GM21381 (cell line): ENCODE data around the gene CLMN.

Experiments
- ATAC-seq: cut with Tn5 transposase; IDR thresholded peaks from one replicate; pipeline ENCODE4 v1.9.1; 2021; ENCODE audit warnings: mild to moderate bottlenecking, moderate library complexity; ENCODE audit not compliant: unreplicated experiment

CLMN gene

GRCh38 chr14:95245334-95245733, 74.4 kb downstream of the CLMN start:
- no peak for ATAC-seq

GRCh38 chr14:95244587-95244986, 75.1 kb downstream of the CLMN start:
- no peak for ATAC-seq

- no peak for ATAC-seq
These were observed 76.8 kb downstream of the CLMN start for GRCh38 chr14:95242870-95243269.

- ATAC-seq: no peak
These were observed 78.6 kb downstream of the CLMN start for GRCh38 chr14:95240859-95241813.

GRCh38 chr14:95238487-95239298, 81.0 kb downstream of the CLMN start:
- ATAC-seq: no peak

GRCh38 chr14:95237958-95238340, 81.8 kb downstream of the CLMN start:
- ATAC-seq: no peak

GRCh38 chr14:95237121-95237957, 82.4 kb downstream of the CLMN start:
- ATAC-seq: no peak

- no peak for ATAC-seq
These were observed 83.5 kb downstream of the CLMN start for GRCh38 chr14:95236221-95236620.

- ATAC-seq: no peak
These were observed 83.9 kb downstream of the CLMN start for GRCh38 chr14:95235767-95236166.

GRCh38 chr14:95235351-95235750, 84.4 kb downstream of the CLMN start:
- ATAC-seq: no peak

- ATAC-seq: no peak
These were observed 85.3 kb downstream of the CLMN start for GRCh38 chr14:95234426-95234825.

- peak; percentile 89 for ATAC-seq
These were observed 85.9 kb downstream of the CLMN start for GRCh38 chr14:95233702-95234241.

GRCh38 chr14:95232894-95233584, 86.7 kb downstream of the CLMN start:
- no peak for ATAC-seq

- no peak for ATAC-seq
These were observed 87.6 kb downstream of the CLMN start for GRCh38 chr14:95231966-95232633.

GRCh38 chr14:95229749-95230148, 90.0 kb downstream of the CLMN start:
- no peak for ATAC-seq

GRCh38 chr14:95228240-95228639, 91.5 kb downstream of the CLMN start:
- no peak for ATAC-seq

- ATAC-seq: no peak
These were observed 92.3 kb downstream of the CLMN start for GRCh38 chr14:95227279-95227860.

GRCh38 chr14:95226801-95227200, 92.9 kb downstream of the CLMN start:
- ATAC-seq: no peak

- ATAC-seq: no peak
These were observed 94.3 kb downstream of the CLMN start for GRCh38 chr14:95225251-95225887.
